GM19035 (cell line): Measurements from ENCODE around the gene SELENOO.

Experiments used
- ATAC-seq: cut with Tn5 transposase; IDR thresholded peaks from one replicate; pipeline ENCODE4 v1.9.1; 2021; ENCODE audit not compliant: unreplicated experiment

Gene SELENOO

GRCh38 chr22:50252082-50253045, 51.6 kb downstream of the SELENOO start:
- no peak for ATAC-seq

- no peak for ATAC-seq
Measured at GRCh38 chr22:50253046-50253915, 52.5 kb downstream of the SELENOO start.

- ATAC-seq: no peak
Measured at GRCh38 chr22:50253941-50254340, 53.1 kb downstream of the SELENOO start.

GRCh38 chr22:50255099-50255498, 54.3 kb downstream of the SELENOO start:
- ATAC-seq: no peak

- ATAC-seq: no peak
Measured at GRCh38 chr22:50255607-50256006, 54.8 kb downstream of the SELENOO start.

GRCh38 chr22:50256258-50256862, 55.5 kb downstream of the SELENOO start:
- no peak for ATAC-seq

GRCh38 chr22:50257041-50257440, 56.2 kb downstream of the SELENOO start:
- no peak for ATAC-seq

- no peak for ATAC-seq
Measured at GRCh38 chr22:50257451-50258360, 56.9 kb downstream of the SELENOO start.

- no peak for ATAC-seq
Measured at GRCh38 chr22:50258361-50259292, 57.8 kb downstream of the SELENOO start.

- no peak for ATAC-seq
Measured at GRCh38 chr22:50259302-50259701, 58.5 kb downstream of the SELENOO start.

GRCh38 chr22:50260434-50260800, 59.6 kb downstream of the SELENOO start:
- no peak for ATAC-seq

GRCh38 chr22:50260801-50261614, 60.2 kb downstream of the SELENOO start:
- peak; percentile 37 for ATAC-seq

- ATAC-seq: peak; percentile 50
Measured at GRCh38 chr22:50261615-50262459, 61.0 kb downstream of the SELENOO start, which contains the start of gene MAPK12. Gene MAPK12 (minus strand): TSS chr22:50261683. CDS start chr22:50261509, 174 bp downstream.

- no peak for ATAC-seq
Measured at GRCh38 chr22:50262460-50262911, 61.7 kb downstream of the SELENOO start.

- no peak for ATAC-seq
Measured at GRCh38 chr22:50262973-50263617, 62.3 kb downstream of the SELENOO start.

GRCh38 chr22:50264104-50264745, 63.4 kb downstream of the SELENOO start:
- no peak for ATAC-seq
